Measurements from ENCODE around the gene NFYA.

Gene NFYA

DNA sequence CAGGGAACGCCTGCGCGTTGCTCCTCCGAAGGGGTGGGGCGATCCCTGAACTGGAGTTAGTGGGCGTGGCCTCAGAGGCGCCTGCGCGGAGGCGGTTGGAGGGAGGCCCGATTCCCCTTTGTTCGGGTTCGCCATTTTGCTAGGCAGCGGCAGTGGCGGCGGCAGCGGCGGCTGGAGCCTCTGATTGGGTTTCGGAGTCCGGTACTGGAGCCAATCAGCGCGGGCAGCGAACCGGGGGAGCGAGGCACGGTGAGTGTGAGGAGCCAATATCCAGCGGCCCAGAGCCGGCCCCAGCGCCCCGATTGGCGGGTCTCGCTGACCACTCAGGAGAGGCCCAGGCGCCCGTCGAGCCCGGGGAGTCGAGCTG lies at the start of gene NFYA:
NFYA (plus strand) TSS at position 139 of the 367 bp plus-strand sequence. CDS start 6,116 bp downstream, outside the sequence.
- DNase-seq, result no peak

DNA sequence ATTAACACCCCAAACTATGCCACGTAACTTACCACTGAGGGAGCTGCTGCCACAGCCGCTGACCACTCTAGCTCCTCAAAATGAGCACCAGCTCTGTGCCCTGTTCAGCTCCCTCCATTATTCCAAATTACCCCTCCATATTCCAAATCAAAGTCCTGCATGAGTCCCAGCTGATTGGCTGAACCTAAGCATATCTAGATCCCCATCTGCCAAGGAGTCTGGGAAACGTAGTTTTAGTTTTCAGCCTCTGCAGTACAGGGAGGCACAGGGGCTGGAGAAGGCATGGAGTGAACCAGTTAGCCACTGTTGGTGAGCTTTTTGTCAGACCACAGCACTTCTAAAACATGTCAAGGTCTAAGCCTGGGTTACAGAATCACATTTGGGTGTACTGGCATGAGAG lies 49.7 kb upstream of the NFYA start:
- DNase-seq, result no peak

DNA sequence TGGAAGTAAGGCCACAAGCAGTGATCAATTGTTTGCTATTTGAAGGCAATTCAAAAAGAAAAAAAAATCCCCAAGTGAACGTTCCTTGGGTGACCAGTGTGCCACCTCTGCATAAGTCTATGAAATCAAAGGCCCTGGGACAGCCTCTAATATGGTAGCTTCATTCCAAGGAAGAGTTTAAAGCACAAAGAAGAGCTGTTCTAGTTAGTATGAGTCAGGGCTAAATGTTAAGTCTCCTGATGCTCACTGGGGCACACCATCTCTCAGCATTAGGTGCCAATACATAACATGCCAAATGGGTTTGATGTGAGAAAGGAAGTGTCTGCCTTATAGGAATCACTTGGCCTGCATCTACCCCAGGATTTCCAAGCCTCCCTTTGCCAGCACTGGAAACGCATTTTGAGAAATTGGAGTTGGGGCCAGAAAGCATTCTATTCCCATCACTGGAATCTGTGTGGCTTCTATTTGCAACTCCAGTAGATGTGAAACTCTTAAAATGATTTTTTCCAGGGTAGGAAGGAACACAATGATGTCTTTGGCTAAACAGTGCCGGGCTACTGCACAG lies 46.7 kb upstream of the NFYA start:
- no peak for DNase-seq

DNA sequence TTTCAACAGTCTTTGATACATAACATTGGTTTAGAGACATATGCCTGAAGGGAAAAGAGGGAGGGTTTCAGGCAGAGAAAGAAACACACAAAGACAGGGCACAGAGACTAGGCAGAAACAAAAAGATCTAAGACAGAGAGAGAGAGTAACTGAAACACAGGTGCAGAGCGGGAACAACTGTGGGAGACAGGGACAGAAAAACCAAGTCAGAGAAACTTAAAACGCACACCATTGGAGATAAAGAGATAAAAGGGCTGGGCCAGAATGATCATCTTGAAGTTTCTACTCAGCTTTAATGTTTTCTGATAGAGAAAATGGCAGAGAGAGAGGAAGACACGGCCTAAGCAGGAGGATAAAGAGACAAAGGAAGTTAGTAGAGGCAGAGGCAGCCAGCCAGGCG lies 45.5 kb upstream of the NFYA start:
- no peak for DNase-seq

DNA sequence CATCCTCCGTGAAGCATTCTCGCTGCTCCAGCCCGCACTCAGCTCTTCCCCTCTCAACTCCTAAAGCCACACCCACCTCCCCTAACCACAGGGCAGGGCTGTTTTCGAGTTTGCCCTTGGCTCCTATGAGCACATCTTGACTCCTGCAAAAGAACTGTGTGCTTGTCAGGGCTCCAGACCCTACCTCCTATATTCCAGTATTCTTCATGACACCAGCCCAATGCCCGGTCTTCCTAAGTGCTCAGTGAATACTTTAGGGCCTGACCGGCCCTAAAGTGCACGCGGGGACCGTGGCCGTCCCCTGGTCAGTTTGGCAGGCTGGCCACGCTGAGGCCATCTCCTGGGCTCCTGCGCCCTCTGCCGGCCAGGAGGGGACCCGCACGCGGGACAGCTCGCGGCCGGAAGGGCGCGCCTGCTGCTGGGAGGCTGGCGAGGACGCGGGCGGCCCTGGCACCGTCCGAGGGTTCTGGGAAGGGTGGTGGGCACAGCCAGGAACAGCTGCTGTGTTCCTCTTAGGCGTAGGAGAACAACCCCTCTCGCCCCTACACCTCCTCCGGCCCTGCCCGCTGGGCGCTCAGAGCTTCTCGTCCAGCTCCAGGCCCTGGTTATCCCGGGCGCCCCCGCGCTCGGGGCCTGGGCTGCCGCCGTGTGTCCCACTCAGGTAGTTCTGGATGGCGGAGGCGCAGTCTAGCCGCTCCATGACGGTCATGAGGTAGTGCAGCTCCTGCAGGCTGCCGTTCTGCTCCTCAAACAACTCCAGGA lies 44.8 kb upstream of the NFYA start:
- DNase-seq, result no peak

DNA sequence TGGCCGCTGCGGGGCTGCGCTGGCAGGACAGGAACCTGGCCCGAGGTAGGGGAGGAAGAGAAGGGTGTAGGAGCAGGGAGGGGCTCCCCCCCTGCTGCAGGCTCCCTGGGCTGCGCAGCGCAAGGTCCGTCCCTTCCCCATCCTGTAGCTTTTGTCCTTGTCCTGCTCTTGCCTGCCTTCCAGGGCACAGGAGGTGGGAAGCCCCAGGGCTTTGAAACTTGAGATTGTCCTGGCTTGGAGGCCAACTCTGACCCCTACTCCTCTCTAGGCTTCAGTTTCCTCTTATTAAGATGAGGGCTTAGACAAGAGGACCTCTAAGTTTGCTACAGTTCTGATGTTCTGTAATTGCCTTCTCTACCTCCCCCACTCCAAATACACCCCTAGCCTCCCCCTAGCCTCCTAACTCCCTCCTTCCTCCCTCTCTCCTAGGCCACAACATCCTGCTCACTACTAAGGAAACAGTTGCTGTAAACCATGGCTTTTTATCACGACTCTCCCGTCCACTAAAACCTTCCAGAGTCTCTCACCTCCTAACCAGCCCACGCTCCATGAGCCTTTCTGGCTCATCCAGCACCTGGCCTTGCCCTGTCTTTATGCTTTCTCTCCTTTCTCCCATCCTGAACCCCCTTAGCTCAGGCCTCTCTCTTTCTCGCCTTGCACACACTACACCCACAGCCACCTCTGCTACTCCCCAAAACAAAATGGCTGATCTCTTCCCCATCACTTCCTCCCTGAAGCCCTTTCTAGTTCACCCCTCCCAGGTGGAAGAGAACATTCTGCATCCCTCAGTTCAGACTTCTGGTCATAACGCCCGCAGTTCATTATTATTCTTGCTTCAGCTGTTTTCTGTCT lies 44.0 kb upstream of the NFYA start:
- no peak for DNase-seq

DNA sequence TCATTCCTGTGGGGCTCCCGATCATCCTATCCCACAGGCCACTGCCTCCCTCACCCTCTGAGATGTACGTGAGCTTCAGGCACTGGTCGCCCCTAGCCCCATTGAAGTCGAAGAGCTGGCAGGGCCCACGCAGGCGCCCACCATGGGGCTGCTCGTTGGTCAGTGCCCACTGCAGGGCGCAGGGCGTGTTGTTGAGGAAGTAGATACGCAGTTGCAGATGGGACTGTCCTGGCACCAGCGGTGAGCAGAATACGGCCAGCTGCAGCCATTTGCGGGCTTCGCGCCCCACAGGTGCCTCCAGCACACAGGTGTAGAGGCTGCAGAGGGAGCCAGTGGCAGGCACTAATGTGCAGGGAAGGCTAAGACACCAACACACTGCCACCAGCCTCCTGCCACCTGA lies 39.9 kb upstream of the NFYA start:
- DNase-seq, result no peak

DNA sequence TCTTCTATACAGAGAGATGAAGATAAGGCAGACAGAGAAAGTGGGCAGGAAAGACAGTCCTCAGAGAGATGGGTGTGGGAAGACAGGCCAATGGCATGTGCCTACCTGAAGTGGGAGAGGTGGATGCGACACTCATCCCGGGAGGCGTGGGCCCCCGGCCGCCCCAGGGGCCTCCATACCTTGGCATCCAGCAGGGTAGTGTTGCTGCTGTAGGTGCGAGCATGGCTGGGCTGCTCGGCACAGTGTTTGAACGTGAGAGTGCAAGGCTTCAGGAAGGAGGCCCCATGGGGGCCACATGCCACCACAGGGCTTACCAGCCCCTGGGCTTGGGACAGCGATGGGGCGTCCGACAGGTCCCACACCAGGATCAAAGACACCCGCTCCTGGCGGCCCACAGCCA lies 39.0 kb upstream of the NFYA start:
- DNase-seq, result no peak

DNA sequence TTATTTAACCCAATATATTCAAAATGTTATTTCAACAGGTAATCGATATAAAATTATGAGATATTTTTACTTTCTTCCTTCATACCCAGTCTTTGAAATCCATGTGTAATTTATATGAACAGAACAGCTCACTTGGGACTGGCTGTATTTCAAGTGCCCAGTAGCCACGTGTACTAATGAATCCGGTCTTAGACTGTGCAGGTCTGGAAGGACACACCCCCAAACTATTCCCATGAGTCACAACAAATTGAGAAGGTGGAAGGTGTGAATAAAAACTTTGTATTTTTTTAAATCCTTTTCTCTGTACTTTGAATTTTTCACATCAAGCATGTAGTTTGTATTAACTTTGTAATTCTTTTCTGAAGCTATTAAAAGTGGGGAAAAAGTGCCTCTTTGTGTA lies 36.6 kb upstream of the NFYA start:
- DNase-seq, result no peak

DNA sequence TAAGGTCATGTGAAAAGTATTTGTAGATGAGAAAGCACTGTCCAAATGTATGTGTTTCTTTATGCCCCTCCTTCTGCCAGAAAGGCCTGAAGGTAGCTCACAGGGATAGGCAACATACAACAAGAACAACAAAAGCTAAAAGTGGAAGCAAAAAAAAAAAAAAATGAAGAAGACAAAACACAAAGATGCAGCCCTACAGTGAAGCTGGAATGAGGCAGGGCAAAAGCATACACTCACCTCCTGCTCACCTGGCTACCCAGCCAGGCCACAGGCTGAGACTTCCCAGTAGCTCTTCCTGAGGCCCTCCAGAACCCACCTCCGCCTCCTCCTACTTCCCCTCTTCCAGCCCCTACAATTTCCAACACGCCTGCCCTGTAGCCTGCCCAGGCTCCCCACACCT lies 36.2 kb upstream of the NFYA start:
- no peak for DNase-seq

DNA sequence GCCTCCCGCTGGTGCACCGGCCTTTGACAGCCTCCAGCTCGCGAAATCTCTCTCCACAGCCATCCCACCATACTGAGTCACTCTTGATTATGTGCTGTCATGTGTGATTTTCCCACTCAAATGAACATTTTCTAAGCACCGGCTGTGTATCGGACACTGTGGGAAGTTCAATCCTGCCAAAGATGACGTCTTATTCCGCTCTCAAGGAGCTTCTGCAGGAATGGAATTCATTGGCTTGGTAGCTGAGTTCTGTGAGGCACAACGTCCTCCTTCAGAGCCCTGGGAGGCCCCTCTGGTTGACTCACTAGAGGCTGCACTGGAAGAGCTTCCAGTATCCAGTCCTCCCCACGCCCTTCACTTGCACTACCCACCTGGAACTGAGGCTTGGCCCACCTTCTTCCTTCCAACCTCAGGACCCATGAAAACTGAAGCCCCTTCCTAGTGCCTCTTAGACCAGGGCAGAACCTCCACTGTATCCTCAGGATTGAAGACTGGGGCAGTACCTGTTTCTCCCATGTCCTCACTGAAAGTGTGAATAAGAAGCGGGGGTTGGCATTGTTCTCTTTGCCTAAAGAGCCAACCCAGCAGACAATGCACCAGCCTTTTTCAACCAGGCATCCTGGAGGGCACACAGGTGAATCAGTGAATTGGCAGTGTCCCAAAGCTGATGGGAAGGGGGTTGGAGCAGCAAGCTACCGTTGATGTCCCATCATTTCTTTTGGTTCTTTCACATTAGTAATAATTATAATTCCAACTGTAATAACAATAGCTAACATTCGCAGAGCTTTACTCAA lies 35.5 kb upstream of the NFYA start:
- DNase-seq, result no peak

DNA sequence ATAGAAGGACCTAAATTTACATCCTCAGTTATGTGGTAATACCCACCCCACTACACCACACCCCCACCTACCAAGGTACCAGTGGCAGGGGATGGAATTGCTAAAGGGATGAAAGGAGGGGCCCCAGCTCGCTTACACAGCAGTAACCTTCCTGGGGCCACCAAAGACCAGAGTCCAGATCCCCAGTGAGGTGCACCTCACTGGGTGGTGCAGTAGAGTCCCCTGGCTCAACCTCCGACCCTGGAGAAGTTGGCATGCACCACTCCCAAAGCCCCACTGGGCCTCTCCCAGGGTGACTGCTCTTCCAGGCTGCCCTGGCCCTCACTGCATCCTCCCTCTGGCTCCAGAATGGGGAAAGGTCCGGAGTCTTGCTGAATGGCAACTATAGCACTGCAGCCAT lies 34.6 kb upstream of the NFYA start:
- no peak for DNase-seq

DNA sequence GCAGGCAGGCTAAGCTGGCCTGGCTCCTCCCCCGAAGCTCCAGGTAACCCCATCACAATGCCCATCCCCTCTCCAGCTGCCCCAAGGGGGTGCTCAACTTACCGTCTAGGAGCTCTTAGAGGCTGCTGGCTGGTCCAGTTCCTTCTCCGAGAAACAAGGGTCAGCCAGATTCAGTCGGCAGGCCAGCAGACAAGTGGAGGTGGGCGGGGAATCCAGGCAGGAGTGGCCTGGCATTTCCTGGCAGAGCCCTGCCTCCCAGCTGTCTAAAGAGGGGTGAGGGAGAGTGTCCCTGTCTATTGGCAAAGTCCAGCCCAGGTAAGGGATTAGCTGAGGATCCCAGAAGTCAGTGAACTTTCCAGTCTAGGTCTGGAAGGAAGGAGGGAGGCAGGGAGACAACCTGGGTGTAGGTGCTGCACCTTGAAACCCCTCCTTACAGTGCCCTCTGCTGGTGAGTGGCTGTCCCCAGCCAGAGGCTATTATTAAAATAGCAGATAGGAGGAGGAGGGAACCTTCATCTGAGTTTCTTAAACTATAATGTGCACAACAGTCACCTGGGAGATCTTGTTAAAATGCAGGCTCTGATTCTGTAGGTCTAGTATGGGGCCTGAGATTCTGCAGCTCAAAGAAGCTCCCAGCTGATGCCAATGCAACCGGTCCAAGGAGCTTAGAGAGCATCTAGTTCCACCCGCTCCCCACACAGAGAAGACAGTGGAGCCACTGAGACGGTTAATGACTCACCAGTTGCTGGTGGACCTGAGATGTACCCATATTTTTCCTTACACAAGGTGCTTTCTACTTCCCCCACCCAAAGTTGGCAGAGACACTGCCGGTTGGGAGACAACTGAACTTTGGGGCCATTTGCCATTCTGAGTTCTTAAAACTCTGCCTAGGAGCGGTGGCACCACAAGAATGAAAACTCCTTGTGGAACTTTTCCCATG lies 33.4 kb upstream of the NFYA start, which contains the start of gene UNC5CL:
UNC5CL (minus strand) TSS at position 162 of the 939 bp plus-strand sequence. CDS start 4,147 bp downstream, outside the sequence.
- DNase-seq, result no peak

DNA sequence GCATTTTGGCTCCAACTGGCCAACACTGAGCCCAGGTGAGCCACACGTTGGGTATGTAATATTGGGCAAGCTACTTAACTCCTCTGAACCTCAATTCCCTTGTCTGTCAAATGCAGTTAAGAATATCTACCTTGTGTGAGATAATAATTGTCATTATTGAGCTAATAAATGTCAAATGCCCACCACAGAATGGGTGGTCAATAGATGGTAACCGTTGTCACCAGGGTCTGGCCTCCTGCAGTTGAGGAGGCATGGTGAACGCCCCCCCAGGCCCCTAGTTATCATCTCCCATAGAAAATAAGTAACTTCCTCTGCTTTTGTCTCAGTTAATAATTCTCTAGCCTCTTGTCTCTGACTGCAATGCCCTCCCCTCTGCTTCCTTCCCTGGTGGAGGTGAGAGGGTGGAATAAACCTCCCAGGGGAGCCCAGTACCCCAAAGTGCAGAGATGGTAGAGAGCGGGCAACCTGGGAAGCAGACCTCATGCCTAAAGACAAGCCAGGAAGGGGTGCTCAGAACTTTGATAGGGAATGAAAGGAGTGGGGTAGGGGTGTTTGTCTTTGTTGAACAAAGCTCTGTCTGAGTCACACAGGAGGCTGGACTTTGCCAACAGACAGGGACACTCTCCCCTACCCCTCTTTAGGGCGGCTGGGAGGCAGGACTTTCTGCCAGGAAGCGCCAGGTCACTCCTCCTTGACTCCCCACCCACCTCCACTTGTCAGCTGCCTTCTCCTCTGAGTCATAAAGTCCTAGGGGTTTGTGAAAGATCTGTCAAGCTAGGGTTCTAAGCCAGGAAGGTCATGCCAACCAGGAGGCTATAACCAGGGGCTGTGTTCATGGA lies 32.5 kb upstream of the NFYA start:
- DNase-seq, result no peak

DNA sequence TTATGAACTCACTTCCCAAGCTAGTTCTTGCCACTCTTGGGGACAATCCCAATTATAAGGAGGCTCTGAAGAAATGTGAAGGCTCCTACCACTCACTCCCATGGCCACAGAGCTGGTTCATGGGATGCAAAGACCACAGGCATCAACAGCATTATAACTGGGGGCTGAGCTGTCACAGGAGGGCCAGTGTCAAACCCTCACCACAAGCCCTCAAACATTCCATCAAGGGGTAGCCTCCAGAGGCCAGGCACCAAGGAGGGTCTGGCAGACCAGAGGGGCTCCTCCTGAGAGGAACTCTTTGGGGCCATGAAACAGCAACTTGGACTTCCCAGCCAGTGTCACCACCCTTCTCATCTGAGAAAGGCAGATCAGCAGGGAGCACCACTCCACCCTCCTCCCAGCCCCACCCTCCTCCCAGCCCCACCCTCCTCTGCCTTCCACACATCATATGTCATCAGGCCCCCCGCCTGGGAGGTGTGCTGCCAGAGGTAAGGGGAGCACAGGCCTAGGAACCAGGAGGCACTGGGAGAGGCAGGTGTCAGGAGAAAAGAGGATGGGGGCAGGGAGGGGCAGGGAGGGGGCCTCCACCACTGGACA lies 31.7 kb upstream of the NFYA start:
- no peak for DNase-seq

DNA sequence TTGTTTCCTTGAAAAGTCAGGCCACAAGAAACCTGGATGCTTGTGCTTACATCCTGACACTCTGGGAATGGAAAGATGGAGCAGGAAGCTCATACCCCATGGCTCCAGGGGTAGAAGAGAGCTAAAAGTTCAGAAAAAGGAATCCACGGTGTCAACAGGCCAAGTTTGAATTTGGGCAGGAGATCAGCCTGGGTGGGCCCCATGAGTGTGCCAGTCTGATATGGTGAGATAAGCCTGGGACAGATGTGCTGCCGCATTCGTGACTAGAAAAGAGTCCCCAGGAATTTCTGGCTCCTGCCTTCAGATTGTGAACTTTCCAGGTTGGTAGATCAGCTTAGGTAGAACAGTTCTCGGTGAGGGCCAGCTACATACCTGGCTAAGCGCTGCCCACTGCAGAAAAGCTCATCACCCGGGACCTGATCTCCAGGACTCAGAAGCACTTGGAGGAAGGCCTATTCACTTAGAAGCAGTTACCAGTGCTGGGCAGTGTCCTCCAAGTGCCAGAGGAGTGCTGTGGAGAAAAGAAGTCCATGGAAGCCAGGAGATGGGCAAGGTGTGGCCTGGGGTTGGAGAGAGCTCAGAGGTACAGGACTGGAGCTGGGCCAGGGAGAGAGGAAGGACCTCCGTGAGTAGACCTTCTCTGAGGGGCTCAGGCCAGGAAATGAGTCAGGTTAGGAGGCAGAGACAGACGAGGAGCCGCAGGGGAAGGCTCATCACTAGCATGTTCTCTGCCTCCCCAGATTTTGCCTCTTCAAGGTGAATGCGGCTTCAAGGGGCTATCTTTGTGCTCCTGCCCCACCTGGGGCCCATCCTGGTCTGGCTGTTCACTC lies 30.3 kb upstream of the NFYA start, which contains the start of gene TSPO2:
TSPO2 (plus strand) TSS at position 242 of the 830 bp plus-strand sequence; CDS start at position 761, 519 bp downstream.
- DNase-seq, result no peak

DNA sequence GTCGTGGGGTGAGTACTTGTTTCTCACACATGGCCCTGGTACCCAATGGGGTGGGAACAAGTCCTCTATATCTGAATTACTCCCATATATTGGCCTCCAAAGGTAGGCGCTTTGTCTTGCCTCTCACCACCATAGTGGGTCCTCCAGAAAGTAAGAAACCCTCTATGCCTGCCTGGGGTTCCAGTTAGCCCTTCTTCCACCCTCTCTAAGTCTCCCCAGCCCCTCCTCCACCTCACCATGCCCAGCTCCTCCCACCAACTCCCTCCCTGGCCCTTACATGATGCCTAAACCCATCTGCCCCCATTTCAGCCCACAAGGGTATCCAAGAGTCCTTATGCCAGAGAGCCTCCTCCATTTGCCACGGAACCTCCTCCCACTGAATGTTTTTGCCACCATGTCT lies 29.6 kb upstream of the NFYA start:
- no peak for DNase-seq

DNA sequence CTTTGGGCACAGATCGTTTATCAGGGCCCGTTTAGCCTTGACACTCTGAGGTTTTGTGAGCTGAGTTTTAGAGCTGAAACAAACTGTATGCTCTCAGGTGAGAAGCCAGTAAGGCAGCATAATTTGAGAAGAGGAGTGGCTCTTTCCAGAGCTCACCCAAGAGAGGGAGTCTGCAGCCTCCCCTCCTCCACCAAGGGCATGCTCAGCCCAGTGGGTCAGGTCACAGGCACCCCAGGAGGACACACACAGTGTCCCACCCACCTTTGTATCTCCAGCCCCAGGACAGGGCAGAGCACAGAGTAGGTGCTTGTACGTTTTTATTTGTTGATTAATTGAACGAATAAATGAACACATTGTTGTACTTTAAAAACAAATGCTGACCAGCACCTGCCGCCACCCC lies 27.1 kb upstream of the NFYA start:
- no peak for DNase-seq

DNA sequence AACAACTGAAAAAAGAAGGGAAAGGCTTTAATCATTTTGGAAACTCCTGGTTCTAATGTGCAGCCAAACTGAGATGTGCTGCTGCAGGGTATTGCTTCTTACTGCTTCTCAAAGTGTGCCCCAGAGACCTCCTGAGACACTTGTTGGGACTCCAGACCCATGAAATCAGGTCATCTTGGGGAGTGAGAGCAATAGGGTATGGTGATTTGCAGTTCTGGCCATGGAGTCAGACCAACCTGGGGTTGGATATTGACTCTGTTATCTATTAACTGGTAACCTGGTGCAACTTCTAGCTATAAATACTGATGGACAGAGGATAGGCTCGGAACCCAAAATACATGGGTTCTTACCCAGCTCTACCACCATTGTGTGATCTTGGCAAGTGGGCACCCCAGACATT lies 26.7 kb upstream of the NFYA start:
- DNase-seq, result no peak
